GM19438 (cell line): ENCODE measurements around the gene COL12A1.

Experiments
- ATAC-seq: cut with Tn5 transposase; IDR thresholded peaks from one replicate; pipeline ENCODE4 v1.9.1; 2021; ENCODE audit warnings: low read depth; ENCODE audit not compliant: unreplicated experiment

The COL12A1 gene

DNA sequence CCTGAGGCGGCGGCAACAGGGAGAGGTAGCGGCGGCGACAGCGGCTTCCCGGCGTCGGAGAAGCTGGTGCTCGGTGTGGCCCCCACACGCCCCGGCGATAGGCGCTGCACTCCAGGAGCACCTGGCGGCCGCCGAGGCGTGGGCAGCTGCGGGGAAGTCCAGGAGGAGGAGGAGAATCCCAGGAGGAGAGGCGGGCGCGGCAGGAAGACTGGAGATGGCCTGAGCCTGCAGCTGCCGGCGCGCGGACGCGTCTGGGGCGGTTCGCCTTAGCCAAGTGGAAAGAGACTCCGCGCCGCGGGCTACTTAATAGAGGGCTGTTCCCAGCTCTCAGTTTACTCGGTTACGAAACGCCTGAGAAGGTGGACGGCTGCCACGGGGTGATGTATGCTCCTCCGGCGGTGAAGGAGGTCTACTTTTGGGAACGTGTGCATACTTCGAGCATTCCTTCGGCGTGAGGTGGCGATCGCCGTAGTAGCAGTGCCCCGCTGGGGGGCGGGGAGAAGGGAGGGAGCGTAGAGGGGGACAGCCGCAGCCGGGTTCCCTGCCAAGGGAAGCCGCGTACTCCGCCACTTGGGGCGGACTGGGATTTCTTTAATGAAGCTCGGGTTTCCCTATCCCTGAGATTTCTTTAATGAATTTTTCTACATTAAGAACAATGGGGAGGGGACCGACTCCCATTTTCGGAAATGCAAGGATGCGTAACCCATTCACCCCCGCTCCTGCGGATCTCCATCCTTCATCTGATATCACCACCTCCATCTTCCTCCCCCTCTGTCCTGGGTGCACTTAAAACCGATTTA lies at the start of gene COL12A1:
Gene COL12A1, minus strand, starts transcription at position 278 of the 800 bp plus-strand sequence. CDS start 3,261 bp downstream, outside the sequence.
- ATAC-seq = no peak

DNA sequence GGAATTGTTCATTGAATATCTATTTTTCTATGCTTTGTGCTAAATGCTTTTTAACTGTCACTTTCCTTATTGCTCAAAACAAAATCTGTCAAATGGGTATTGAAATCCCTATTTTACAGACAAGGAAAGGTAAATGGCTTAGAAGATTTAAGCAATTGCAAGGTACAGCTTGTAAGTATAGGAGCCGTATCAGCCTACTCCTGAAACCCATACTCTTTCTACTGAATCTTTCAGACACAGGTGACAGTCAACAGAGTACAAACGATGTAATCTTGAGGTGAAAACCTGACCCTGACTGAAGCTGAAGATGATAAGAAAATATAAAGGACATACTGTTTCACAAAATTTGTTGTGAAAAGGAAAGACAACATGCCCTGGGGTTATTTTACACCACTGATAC lies 44.7 kb upstream of the COL12A1 start:
- no peak for ATAC-seq

DNA sequence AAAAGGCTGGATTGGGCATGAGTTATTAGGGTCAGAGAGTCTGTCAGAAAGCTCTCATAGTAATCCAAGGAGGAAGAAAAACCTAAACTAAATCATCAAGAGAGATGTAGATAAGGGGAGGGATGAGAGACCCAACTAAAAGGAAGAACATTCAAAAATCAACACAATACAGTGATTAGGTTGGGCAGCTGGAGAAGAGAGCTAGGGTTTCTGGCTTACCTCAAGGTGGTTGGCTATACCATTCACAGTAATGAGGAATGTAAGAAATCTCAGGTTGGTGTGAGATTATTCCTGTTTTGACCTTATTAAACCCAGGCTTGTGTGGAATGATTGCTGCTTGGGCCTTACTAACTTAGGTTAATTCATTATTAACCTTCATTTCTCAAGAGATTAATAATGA lies 44.0 kb upstream of the COL12A1 start:
- ATAC-seq = no peak

DNA sequence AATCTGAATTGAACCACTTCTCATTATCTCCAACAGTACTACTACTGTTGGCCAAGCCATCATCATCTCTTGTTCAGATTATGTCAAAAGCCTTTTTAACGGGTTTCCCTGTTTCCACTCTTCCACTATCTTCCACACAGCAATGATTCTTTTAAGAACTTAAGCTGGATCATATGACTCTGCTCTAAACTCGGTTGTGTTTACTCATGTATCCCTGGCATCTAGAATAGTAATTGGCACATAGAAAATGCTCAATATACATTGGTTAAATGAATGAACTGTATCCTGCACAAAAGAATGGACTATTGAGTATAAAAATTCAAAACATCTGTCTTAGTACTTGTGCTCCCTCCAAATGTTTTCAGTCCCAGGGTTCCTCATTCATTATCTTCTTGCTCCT lies 40.5 kb upstream of the COL12A1 start:
- ATAC-seq = no peak

DNA sequence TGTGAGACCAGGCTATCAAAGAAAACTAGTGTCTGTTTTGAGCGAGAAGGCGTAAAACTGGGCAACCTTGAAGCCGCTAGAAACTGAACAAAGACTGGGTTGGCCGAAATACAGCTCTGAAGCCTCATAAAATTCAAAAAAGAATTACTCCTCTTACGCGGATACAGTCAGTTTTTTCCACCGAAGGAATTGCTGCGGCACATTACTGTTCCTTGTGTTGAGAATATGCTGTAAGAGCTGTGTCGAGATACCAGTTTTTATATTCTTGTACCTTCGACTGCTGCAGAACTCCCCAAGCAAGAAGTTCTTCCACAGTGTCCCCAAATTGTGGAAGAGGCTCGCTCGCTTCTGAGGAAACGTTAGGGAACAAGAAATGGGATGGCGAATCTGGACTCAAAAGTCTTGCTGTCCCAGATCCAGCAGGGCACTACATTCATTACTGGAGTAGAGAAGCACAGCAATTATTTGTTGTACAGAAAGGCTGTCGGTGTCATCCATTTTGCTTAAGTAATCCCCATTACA lies 38.3 kb upstream of the COL12A1 start:
- peak; percentile 5 for ATAC-seq

DNA sequence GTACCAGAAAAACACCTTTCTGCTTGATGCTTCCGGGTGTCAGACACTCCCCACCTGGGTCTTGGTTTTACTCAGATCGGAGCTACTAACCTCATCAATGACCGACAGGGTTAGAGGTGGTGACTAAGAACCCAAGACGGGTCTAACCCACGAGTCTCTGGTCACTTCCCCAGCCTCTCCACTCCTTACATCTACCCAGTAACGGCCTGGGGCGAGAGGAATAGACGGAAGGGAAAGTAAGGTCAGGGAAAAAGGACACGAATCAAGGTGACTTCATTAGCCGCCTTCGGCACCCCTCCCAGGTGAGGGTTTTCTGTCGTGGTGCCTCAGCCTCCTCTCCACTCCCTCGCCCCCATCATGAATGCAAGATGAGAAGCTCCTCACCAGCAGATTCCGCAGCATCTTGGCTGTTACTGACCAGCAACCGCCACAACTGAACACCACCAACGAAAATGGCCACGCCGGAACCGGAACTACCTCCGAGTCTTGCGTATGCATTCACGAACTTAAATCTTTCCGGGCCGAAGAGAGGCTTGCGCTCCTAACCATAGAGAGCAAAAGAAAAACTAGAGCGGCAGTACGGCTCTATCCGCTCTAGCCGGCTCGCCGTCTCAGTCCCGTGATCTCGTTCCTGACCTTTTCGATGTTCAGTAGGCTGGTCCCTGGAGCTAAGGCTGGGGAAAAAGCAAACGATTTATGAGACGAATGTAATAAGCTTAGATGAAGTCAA lies 37.6 kb upstream of the COL12A1 start, which contains the start of gene COX7A2:
Gene COX7A2, minus strand, starts transcription at position 469 of the 730 bp plus-strand sequence. Its CDS starts 67 bp downstream, at position 402.
- peak; percentile 93 for ATAC-seq

DNA sequence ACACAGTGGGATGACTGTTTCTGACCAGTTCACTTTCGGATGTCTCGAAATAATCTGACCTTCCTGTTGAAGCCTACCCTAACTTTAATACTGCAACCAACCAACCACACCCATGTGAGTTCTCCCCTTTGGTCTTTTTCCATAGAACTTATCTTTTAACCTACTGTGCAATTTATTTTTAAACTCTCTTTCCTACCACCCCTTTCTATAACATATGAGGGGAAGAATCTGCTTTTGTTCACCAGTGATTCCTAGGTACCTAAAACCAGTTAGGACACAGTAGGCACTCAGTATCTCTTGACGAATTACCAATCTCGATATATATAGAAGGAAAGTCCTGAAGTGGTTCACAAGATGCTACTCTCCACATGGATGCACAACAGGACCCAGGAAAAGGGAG lies 30.8 kb upstream of the COL12A1 start:
- no peak for ATAC-seq

DNA sequence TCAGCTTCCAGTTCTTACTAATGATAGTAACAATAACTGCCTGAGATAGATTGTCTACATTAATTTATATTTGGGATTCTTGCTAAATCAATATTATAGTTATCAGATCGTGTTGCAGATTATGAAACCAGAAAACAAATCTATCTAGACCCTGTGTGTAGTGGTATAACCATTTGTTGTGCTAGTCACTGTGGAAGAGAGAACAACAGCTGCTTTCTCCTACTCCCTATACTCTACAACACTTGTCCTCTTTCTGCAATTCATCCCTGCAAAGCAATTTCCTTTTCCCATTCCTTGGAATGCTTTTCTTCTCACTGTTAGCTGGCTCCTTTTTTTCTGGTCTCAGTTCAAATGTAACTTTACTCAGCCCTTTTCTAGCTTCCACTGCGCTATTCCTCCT lies 29.4 kb upstream of the COL12A1 start:
- ATAC-seq = no peak

DNA sequence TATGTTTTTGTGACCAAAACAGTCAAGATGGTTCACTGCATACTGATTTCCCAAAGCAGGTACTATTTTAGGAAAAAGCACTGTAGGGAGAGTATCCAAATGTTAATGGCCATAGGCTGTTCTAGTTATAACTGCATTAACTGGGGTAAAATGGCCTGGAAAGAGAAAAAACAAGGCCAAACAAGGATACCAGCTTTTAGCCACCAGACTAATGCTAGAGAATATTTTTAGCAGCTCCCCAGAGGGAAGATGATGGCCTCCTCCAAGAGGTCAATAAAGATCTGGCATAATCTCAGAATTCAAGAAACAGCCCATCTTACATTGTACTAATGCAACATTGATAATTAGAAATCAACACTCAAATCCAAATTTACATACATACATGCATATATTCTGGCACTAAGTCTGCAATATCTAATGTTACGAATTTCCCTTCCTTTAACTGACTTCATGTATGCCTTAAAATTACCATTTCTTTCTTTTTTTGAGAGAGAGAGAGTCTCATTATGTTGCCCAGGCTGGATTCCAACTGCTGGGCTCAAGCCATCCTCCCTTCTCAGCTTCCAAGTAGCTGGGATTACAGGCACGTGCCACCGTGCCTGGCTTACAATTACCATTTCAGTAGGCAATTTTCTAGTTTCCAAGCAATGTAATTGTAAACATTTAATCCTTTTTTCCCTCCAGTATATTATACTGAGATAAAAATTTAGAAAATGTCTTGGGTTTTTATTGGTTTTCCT lies 28.4 kb upstream of the COL12A1 start:
- ATAC-seq = no peak

DNA sequence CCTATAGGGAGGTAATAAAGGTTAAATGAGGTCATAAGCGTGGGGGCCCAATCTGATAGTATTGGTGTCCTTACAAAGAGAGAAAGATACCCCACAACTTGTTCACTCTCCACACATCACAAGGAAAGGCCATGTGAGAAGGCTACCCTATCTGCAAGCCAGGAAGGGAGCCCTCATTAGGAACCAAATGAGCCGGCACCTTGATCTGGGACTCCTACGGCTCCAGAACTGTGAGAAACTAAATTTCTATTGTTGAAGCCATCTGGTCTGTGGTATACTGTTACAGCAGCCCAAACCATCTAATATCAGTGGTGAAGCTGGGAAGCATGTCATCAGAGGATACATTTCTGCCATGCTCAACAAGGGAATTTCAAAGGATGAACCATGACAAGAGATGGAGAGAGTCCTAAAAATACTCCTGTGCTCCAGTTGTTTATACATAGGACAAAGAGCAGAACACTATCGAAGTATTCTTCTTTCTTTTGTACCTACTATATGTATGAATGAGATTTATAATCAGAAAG lies 27.3 kb upstream of the COL12A1 start:
- ATAC-seq = no peak

DNA sequence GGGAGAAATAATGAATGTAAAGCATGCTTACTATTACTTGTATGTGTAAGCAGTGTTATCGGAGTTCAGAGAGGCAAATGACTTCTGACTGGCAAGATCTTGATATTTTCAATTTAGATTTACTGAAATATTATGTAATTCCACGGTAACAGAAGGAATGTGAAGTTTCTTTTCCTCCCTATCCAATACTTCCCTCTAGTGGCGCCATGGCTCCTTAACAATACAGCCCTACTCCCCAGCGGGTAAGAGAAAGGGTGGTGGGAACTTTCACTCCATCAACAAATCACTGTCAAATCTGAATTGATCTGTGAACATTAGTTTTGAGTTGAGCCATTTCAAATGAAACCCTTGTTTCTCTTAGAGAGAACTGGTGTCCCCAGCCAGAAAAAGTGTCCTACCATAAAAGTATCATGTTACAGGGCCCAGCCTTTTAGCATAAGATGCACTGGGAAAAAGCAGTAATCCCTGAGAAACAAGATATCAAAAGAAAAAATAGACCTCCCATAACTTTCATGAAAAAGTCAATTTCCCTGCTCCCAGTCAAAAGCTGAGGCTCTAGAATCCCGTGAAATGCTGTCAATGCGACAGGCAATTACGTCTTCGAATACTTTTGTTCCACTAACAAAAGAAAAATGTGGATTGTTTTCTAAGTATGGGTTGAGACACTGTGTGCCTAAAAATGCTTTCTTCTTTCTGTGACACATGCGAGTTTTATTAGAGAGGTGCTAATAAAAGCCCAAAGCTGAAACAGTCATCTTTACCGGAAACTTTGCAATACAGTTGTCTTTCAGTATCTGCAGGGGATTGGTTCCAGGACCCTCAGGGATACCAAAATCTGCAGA lies 24.9 kb upstream of the COL12A1 start:
- ATAC-seq = no peak

DNA sequence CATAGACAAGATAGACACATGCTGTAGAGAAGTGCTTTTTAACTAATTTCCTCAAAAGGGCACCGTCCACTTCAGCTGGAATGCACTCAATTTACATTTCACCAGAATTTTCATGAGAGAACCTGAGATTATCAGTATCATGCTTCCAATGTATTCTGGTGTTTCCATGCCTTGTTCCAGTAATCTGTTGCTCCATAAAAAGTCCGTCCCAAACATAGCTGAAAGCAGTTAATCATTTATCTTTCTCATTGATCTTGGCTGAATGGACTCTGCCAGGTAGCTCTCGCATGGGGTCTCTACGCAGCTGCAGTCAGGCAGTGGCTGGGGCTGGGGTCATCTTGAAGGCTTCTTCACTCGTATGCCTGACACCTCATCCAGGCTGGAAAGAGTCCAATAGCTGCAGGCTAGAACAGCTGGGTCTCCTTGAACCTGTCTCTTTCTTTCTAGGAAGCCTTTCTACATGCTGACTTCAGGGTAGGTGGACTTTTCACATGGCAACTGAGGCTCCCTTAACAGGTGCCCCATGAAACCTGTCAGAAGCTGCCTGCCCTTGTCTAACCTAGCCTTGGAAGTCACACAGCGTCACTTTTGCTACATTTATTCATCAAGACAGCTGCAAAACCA lies 18.6 kb upstream of the COL12A1 start:
- ATAC-seq = no peak

DNA sequence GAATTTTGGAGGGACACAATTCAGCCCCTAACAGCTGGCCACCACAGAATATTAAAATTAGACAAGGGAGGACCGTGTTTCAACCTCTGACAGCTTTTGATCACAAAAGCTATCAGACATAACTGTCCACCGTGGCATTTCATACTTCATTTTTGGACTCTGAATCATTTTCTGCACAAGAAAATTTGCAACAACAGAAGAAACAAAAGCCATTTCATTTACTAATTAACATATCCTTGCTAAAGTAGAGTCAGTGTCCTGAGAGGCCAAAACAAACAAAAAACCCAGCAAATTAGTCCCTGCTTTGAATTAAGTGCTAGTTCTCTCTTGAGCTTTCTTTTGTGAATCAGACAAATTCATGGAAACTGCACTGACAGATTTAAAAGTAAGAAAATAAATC lies 17.6 kb upstream of the COL12A1 start:
- ATAC-seq = no peak

DNA sequence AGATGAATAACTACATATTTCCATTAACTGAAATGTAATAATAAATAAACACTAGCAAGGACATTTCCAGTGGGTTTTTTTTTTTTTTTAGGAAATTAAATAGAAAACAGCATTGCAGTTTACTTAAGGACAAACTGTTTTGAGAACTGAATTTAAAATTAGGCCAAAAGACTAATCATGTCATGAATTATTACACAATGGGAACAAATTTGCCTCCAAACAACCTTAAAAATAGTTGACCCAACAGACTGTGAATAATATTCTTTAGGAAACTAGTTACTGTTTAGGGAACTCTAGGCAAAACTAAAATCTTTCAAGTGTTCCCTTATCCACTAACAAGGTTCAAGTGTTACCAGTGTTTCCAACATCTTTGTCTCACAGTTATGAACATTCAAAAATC lies 16.4 kb upstream of the COL12A1 start:
- ATAC-seq = no peak

DNA sequence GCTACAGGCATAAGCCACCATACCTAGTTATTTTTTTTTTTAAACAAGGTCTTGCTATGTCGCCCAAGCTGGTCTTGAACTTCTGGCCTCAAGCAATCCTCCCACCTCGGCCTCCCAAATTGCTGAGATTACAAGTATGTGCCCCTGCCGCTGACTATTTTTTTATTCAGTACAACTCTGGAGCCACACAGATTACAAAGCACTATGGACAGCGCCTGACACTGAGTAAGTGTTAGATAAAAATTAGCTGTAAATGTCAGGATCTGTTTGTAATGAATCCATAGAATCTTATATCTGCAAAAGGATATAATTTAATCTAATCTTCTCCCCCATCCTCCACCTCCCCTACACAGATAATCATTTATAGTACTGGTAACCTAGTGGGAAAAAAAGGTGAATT lies 15.3 kb upstream of the COL12A1 start:
- ATAC-seq = no peak

DNA sequence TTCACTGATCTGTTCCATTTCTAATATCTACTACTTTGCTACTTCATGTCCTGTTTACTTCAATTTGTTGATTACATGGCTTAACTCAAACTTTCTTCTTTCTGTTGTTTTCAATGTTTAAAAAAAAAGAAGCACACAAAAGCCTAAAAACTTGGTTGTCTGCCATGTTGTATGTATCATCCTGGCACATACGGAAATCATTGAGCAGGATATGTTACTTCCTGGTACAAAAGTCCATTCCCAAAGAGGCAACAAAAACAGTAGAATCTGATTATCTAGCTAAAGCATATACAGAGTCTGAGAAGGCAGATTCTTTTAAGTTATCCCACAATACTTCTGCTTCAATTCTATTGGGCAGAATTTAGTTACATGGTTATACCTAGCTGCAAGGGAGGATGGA lies 14.5 kb upstream of the COL12A1 start:
- ATAC-seq = no peak

DNA sequence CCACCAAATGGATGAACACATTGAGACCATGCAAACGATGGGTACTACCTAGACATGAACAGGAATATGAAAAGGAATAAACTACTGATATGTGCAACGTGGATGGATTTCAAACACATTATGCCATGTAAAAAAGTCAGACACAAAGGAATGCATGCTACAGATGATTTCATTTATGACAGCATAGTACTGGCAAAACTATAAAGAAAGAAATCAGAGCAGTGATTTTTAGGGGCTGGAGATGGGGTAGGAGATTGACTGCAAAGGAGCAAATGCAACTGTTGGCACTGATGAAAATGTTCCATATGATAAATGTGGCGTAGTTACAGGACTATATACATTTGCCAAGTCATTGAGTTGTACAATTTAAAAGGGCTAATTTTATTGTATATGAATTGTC lies 13.4 kb upstream of the COL12A1 start:
- no peak for ATAC-seq

DNA sequence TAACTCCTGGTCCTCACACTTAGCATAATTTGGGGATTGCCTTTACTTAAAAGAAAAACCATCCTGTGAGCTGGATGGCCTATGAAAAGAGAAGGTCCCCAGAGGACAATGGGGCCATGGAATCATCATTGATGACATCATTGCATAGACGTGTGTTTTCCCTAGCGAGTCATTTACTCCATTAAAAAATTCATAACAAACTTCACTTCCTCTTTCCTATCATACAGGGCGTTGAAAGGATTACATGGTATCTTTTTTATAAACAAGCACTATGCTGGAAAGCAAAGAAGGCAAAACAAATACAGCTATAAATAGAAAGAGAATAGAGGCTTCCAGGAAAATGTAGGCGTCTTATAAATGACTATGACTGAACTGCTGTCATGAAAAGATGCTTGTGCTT lies 11.3 kb upstream of the COL12A1 start:
- no peak for ATAC-seq

DNA sequence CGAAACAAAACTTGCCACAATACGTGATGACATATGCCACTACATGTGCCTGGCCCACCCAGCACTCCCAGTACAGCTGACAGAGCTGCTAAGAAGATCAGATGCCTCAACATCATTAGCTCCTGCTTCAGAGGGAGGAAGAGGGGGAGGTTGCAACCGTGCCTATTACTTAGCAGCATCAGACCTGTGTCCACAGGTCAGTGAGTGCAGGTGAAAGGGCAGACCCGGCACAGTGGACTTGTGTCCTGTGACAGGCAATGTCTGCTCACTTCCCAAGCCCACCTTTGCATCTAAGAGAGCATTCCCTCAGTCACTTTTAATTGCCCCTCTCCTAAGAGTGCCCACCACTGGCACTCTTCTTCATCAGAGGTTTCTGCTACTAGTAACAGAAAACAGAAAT lies 9.4 kb upstream of the COL12A1 start:
- ATAC-seq = no peak
